H54 (cell line): ENCODE measurements around the gene RBMS1.
"Not testable (repeated sequence)": the region's sequence is repeated elsewhere in the genome, so short reads cannot be mapped to it uniquely, and the experiment has no call there.

ENCODE experiments used
- DNase-seq: peaks from one replicate; pipeline ENCODE4 v3.0.0; 2011; ENCODE audit warnings: low spot score, mixed read lengths; ENCODE audit not compliant: insufficient read length
- FAIRE-seq: peaks from 3 replicates; lab custom pipeline; 2011; peaks lifted over from hg19 to GRCh38; lab: Jason Lieb, UNC
- POLR2A ChIP-seq: IDR thresholded peaks from 2 replicates; pipeline ENCODE4 v1.6.1; 2011; ENCODE audit warnings: low read depth, mild to moderate bottlenecking, low read length

The RBMS1 gene

GRCh38 chr2:160427629-160428404 is 65.8 kb downstream of the RBMS1 start:
- TF ChIP-seq POLR2A, result no peak
- FAIRE-seq (peak; percentile 81), DNase-seq (no peak)

GRCh38 chr2:160426604-160427003 is 67.0 kb downstream of the RBMS1 start:
- no peak for DNase-seq
- no peak for TF ChIP-seq POLR2A
- FAIRE-seq, result peak; percentile 67

- no peak for DNase-seq
- peak; percentile 62 for FAIRE-seq
- TF ChIP-seq POLR2A, result no peak
These were observed 68.0 kb downstream of the RBMS1 start for GRCh38 chr2:160425434-160426151.

GRCh38 chr2:160423126-160423525 is 70.5 kb downstream of the RBMS1 start:
- DNase-seq (no peak), FAIRE-seq (no peak)
- TF ChIP-seq POLR2A, result no peak

- DNase-seq, FAIRE-seq: not testable (repeated sequence)
These were observed 71.7 kb downstream of the RBMS1 start for GRCh38 chr2:160421646-160422501.

- TF ChIP-seq POLR2A, result no peak
- DNase-seq (no peak), FAIRE-seq (peak; percentile 58)
These were observed 72.9 kb downstream of the RBMS1 start for GRCh38 chr2:160420711-160421110.

GRCh38 chr2:160419776-160420505 is 73.7 kb downstream of the RBMS1 start:
- peak; percentile 84 for FAIRE-seq
- no peak for TF ChIP-seq POLR2A

GRCh38 chr2:160418853-160419252 is 74.8 kb downstream of the RBMS1 start:
- no peak for DNase-seq
- no peak for TF ChIP-seq POLR2A
- no peak for FAIRE-seq

More at GRCh38 chr2:160419776-160420505, 73.7 kb downstream of the RBMS1 start:
- no peak for DNase-seq

- no peak for TF ChIP-seq POLR2A
- FAIRE-seq (no peak), DNase-seq (no peak)
These were observed 75.2 kb downstream of the RBMS1 start for GRCh38 chr2:160418398-160418765.

- no peak for TF ChIP-seq POLR2A
- FAIRE-seq (peak; percentile 96), DNase-seq (no peak)
These were observed 75.7 kb downstream of the RBMS1 start for GRCh38 chr2:160417745-160418397.

- TF ChIP-seq POLR2A, result no peak
- DNase-seq (no peak), FAIRE-seq (peak; percentile 88)
These were observed 77.6 kb downstream of the RBMS1 start for GRCh38 chr2:160415991-160416390.

- FAIRE-seq (peak; percentile 67), DNase-seq (no peak)
- TF ChIP-seq POLR2A, result no peak
These were observed 81.7 kb downstream of the RBMS1 start for GRCh38 chr2:160411955-160412354.

GRCh38 chr2:160411167-160411566 is 82.4 kb downstream of the RBMS1 start:
- TF ChIP-seq POLR2A, result no peak
- FAIRE-seq (peak; percentile 95), DNase-seq (no peak)

GRCh38 chr2:160409480-160409879 is 84.1 kb downstream of the RBMS1 start:
- DNase-seq (no peak), FAIRE-seq (no peak)

More at GRCh38 chr2:160409480-160409879, 84.1 kb downstream of the RBMS1 start:
- no peak for TF ChIP-seq POLR2A
